MCF 10A (cell line): ENCODE measurements around the gene TEX51. TPM values are rescaled to one million over a fixed set of nuclear protein-coding genes. Genes with fewer than 3 reads are reported as not detected.

ENCODE experiments used
- BruUV-seq: library from RNA; stranded (reverse); fragments of 400-500 nt; replicated peaks from 2 replicates; lab custom pipeline; 2021; lab: Mats Ljungman, UMichigan
- CTCF ChIA-PET: fragments of 300-600 bp; sonication (Branson Sonifier 250); formaldehyde crosslinking; extraction: SDS; loops from one replicate; lab custom pipeline; 2021; ENCODE audit warnings: antibody characterized with exemption, inconsistent platforms; lab: Yijun Ruan, JAX
- POLR2A ChIA-PET: fragments of 300-600, 350-650 bp; sonication (Branson Sonifier 250); formaldehyde crosslinking; extraction: SDS; loops from one replicate; lab custom pipeline; 2020; ENCODE audit warnings: antibody characterized with exemption, inconsistent platforms; lab: Yijun Ruan, JAX
- DNase-seq: peaks from one replicate; pipeline ENCODE4 v3.0.0-alpha.2; 2018; ENCODE audit not compliant: unreplicated experiment
- H3K27ac Mint-ChIP-seq: one replicate; pipeline ENCODE4 v1.8.0; 2022; ENCODE audit warnings: mild to moderate bottlenecking, low read depth, mixed read lengths; ENCODE audit not compliant: unreplicated experiment
- H3K27me3 Mint-ChIP-seq: one replicate; pipeline ENCODE4 v1.8.0; 2022; ENCODE audit warnings: mixed read lengths; ENCODE audit not compliant: insufficient read depth, unreplicated experiment
- H3K36me3 Mint-ChIP-seq: one replicate; pipeline ENCODE4 v1.8.0; 2022; ENCODE audit warnings: mild to moderate bottlenecking, moderate library complexity, mixed read lengths; ENCODE audit not compliant: insufficient read depth, unreplicated experiment
- H3K4me1 Mint-ChIP-seq: one replicate; pipeline ENCODE4 v1.8.0; 2022; ENCODE audit warnings: mixed read lengths; ENCODE audit not compliant: insufficient read depth, unreplicated experiment
- H3K4me3 Mint-ChIP-seq: one replicate; pipeline ENCODE4 v1.8.0; 2022; ENCODE audit warnings: mild to moderate bottlenecking, moderate library complexity, mixed read lengths; ENCODE audit not compliant: unreplicated experiment
- H3K9me3 Mint-ChIP-seq: one replicate; pipeline ENCODE4 v1.8.0; 2022; ENCODE audit warnings: mixed read lengths; ENCODE audit not compliant: unreplicated experiment
- intact Hi-C: fragments of 100-400 bp; cut with micrococcal nuclease; formaldehyde crosslinking; loops from 2 replicates; pipeline ENCODE4 v1.14.1; 2022
- total RNA-seq: library from RNA; stranded (reverse); gene quantifications from 2 replicates; pipeline ENCODE4 v1.2.3, GENCODE V29; 2022
- TF ChIP-seq, protein P1 (sequence below): fragments of 200-600 bp; IDR thresholded peaks from one replicate; pipeline ENCODE4 v1.8.0; 2022; ENCODE audit warnings: antibody characterized with exemption, mild to moderate bottlenecking; ENCODE audit not compliant: unreplicated experiment

The TEX51 gene
- total RNA-seq, 1 experiment from 2014 or later, result not detected

DNA sequence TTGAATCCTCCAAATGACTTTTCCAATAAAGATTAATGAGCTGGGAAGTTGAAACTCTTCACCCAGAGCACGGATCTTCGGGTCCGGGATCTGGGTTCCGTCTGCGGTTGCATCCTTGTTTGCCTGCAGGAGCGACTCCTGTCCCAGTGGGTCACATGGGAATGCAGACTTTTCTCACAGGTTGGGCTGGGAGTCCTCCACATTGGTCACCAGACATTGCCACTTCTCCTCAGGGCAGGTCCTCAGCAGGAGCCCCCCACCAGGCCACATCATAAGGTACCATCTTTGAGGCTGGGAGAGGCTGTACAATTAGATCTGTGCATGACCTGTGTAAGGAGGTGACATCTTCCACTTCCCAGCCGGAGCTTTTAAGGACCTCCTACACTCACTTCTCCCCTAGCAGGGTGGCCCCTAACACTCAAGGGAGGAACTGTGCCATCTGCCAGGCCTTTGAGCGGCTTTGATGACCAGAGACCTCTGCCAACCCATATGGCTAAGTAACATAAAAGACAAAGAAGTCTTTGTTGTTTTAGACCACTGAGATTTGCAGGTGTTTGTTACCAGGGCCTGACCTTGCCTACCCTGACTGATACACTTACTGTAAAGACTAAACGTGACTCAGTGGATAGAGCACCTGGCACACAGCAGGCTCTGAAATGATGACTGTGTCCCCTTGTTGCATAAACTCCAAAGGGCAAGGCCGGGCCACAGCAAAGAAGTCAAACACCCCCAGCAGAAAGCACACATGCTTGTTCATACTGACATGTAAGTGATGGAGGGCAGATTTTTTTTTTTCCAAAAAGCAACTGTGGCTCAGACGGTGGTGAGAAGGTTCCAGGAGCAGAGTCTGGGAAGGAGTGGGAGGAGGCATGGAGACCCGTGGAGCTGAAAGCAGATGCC lies 7.9 kb upstream of the TEX51 start:
- POLR2A ChIA-PET, result interaction anchor here (0.6 kb wide), 1 partner anchor 149 kb away, joined by 3 read pairs; no protein-coding TSS in a partner anchor
- no peak overlapping the region for H3K27ac Mint-ChIP-seq

DNA sequence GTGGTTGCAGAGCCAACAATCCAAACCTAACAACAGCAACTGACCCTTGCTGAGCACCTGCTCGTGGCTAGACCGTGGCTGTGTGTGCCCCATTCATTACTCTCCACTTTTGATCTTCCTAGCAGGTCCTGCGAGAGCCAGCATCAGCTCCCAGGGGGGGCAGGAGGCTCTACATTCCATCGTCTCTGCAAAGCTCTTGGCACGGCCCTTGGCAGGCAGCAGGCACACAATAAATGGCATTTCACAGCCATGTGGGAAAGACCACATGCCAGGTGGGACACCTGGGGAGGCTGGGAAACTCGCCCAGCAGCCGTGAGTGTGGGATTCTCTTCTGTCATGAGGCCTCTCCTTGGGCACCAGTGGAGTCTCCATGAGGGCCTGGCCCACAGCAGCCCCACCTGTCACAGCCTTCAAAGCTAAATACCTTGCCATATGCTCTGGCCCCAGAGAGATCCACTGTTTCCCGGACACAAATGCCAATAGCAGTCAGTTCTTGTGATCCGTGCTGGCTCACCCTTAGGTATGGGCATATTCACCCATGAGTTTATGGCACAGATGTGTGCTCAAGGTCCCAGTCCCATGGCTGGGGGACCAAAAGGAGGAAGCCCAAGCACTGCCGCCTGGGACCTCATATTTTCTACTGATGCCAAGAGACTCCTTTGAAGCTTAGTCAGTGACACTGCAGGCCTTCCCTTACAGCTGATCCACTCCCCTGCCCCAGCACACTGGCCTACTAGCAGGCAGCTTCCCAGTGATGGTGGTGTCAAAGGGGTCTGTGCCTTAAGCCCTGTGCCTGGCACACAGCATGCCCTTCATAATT lies 6.8 kb upstream of the TEX51 start:
- Mint-ChIP-seq H3K27me3 (peaks cover 19% of the 10 kb centered on the region), H3K4me3 (no peak overlapping the region), H3K4me1 (no peaks in the 10 kb centered on the region), H3K27ac (no peak overlapping the region), H3K9me3 (no peaks in the 10 kb centered on the region), H3K36me3 (peaks cover 6% of the 10 kb centered on the region)
- intact Hi-C loops, result no loop called here
- BruUV-seq, result no TSS peak
- ChIA-PET CTCF (interaction anchor here (0.7 kb wide), 1 partner anchor 49 kb away, joined by 3 read pairs; no protein-coding TSS in a partner anchor), POLR2A (no interaction called here)
- TF ChIP-seq, protein P1, sequence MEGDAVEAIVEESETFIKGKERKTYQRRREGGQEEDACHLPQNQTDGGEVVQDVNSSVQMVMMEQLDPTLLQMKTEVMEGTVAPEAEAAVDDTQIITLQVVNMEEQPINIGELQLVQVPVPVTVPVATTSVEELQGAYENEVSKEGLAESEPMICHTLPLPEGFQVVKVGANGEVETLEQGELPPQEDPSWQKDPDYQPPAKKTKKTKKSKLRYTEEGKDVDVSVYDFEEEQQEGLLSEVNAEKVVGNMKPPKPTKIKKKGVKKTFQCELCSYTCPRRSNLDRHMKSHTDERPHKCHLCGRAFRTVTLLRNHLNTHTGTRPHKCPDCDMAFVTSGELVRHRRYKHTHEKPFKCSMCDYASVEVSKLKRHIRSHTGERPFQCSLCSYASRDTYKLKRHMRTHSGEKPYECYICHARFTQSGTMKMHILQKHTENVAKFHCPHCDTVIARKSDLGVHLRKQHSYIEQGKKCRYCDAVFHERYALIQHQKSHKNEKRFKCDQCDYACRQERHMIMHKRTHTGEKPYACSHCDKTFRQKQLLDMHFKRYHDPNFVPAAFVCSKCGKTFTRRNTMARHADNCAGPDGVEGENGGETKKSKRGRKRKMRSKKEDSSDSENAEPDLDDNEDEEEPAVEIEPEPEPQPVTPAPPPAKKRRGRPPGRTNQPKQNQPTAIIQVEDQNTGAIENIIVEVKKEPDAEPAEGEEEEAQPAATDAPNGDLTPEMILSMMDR, result no peak
- DNase-seq, result no peak

More for the DNA sequence above, 7.9 kb upstream of the TEX51 start:
- peaks cover 6% of the 10 kb centered on the region for H3K36me3 Mint-ChIP-seq
- intact Hi-C loops, result no loop called here
- no peaks in the 10 kb centered on the region for H3K4me1 Mint-ChIP-seq
- DNase-seq, result no peak
- TF ChIP-seq, protein P1, result no peak
- no TSS peak for BruUV-seq
- no peak overlapping the region for H3K4me3 Mint-ChIP-seq
- peaks cover 22% of the 10 kb centered on the region for H3K27me3 Mint-ChIP-seq
- H3K9me3 Mint-ChIP-seq, result no peaks in the 10 kb centered on the region
- CTCF ChIA-PET, result no interaction called here

DNA sequence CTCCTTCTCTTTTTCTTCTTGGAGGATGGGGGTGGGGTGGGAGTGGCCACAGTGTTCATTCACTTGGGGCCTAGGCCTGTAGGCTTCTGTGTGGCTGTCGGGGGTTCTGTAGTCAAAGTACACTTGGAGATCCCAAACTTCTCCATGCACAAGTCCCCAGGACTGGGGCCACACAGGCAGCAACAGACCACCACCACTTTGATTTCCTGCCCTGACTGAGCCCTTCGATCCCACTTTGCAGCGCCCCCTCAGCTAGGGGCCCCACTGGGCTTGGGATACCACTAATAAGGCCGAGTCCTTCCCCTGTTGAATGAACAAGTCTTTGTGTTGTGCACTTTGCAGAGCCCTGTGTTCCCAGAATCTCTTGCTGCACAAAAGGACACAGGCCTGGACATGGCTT lies 5.5 kb upstream of the TEX51 start:
- no TSS peak for BruUV-seq
- CTCF ChIA-PET, result no interaction called here
- H3K4me1 Mint-ChIP-seq, result no peaks in the 10 kb centered on the region

More for the DNA sequence above, 5.5 kb upstream of the TEX51 start:
- H3K27me3 Mint-ChIP-seq, result peaks cover 25% of the 10 kb centered on the region
- H3K9me3 Mint-ChIP-seq, result peaks cover 8% of the 10 kb centered on the region
- H3K36me3 Mint-ChIP-seq, result peaks cover 6% of the 10 kb centered on the region
- no peak overlapping the region for H3K27ac Mint-ChIP-seq
- H3K4me3 Mint-ChIP-seq, result no peak overlapping the region
- intact Hi-C loops, result no loop called here
- TF ChIP-seq, protein P1, result no peak
- POLR2A ChIA-PET, result no interaction called here
- DNase-seq, result no peak
